Measurements from ENCODE around the gene YAF2. TPM values are rescaled to one million over a fixed set of nuclear protein-coding genes. Genes with fewer than 3 reads are reported as not detected.

YAF2 gene
- total RNA-seq, 3 donors from 2014 or later: 19.0 to 37.8 (median 22.2) TPM

- intact Hi-C loops (cut with DNase I, micrococcal nuclease): no loop called here
- no peaks in the 10 kb centered on the region for H3K36me3 ChIP-seq (ENCODE audit: low read depth)
- ATAC-seq (no peak), DNase-seq (no peak)
- H3K4me1 ChIP-seq (ENCODE audit: low read depth): no peaks in the 10 kb centered on the region
- no peaks in the 10 kb centered on the region for H3K9me3 ChIP-seq
- no peak for TF ChIP-seq CTCF (IDR thresholded peaks at IDR 0.05)
- no peak overlapping the region for H3K4me3 ChIP-seq
These were observed 28.7 kb upstream of the YAF2 start for GRCh38 chr12:42266579-42267230.

DNA sequence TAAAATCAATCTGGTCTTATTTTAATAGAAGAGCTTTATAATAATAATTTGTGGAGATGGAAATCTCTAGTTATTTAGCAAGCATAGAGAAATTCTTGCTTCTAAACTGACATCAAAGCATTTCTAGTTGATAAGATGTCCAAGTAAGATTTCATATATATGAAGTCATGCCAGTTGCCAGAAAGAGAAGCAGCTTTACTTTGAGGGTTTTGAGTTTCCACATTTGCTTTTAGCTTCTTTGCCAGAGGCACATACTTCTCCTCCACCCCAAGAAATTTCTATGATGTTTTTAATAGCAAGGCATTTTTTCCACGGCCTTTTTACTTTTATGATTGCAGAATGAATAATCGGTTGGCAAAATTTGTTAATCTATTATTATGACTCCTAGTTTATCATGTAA lies 24.2 kb upstream of the YAF2 start:
- intact Hi-C loops (cut with DNase I, micrococcal nuclease): no loop called here
- Histone ChIP-seq H3K4me3 (no peak overlapping the region), H3K4me1 (ENCODE audit: low read depth) (no peaks in the 10 kb centered on the region), H3K36me3 (ENCODE audit: low read depth) (no peaks in the 10 kb centered on the region), H3K9me3 (no peaks in the 10 kb centered on the region)
- ATAC-seq (no peak), DNase-seq (no peak)
- no peak for TF ChIP-seq CTCF (IDR thresholded peaks at IDR 0.05)

GRCh38 chr12:42261708-42262107 lies 23.7 kb upstream of the YAF2 start:
- no peak for ATAC-seq
- intact Hi-C loops (cut with DNase I, micrococcal nuclease): no loop called here
- TF ChIP-seq CTCF (IDR thresholded peaks at IDR 0.05): no peak

GRCh38 chr12:42260518-42260917 lies 22.5 kb upstream of the YAF2 start:
- no peak for TF ChIP-seq CTCF (IDR thresholded peaks at IDR 0.05)

More at GRCh38 chr12:42261708-42262107, 23.7 kb upstream of the YAF2 start:
- no peak overlapping the region for H3K4me3 ChIP-seq
- DNase-seq: no peak
- no peaks in the 10 kb centered on the region for H3K36me3 ChIP-seq (ENCODE audit: low read depth)
- no peaks in the 10 kb centered on the region for H3K9me3 ChIP-seq
- no peaks in the 10 kb centered on the region for H3K4me1 ChIP-seq (ENCODE audit: low read depth)

DNA sequence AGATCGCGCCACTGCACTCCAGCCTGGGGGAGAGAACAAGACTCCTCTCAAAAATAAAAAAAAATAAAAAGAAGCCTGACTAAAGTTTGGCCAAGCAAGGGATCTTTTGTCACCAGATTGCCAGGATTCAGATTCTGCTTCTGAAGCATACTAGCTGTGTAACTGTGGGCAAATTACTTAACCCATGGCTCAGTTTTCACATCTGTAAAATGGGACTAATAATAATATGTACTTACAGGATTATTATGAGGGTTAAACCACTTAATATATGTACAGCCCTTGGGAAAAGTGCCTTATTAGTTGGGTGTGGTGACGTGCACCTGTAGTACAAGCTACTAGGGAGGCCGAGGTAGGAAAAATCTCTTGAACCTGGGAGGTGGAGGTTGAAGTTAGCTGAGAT lies 21.7 kb upstream of the YAF2 start:
- no peak overlapping the region for H3K4me3 ChIP-seq
- no peaks in the 10 kb centered on the region for H3K4me1 ChIP-seq (ENCODE audit: low read depth)
- no peaks in the 10 kb centered on the region for H3K9me3 ChIP-seq
- no peaks in the 10 kb centered on the region for H3K36me3 ChIP-seq (ENCODE audit: low read depth)
- no peak for ATAC-seq
- intact Hi-C loops (cut with DNase I, micrococcal nuclease): no loop called here
- DNase-seq: no peak
- no peak for TF ChIP-seq CTCF (IDR thresholded peaks at IDR 0.05)

More at GRCh38 chr12:42260518-42260917, 22.5 kb upstream of the YAF2 start:
- no peaks in the 10 kb centered on the region for H3K9me3 ChIP-seq
- no peaks in the 10 kb centered on the region for H3K4me1 ChIP-seq (ENCODE audit: low read depth)
- H3K4me3 ChIP-seq: no peak overlapping the region
- no peaks in the 10 kb centered on the region for H3K36me3 ChIP-seq (ENCODE audit: low read depth)
- DNase-seq (no peak), ATAC-seq (no peak)
- intact Hi-C loops (cut with DNase I, micrococcal nuclease): no loop called here

GRCh38 chr12:42255866-42256261 lies 17.8 kb upstream of the YAF2 start:
- Histone ChIP-seq H3K36me3 (ENCODE audit: low read depth) (no peaks in the 10 kb centered on the region), H3K9me3 (no peaks in the 10 kb centered on the region), H3K4me1 (ENCODE audit: low read depth) (no peaks in the 10 kb centered on the region), H3K4me3 (no peak overlapping the region)
- ATAC-seq: no peak
- intact Hi-C loops (cut with DNase I, micrococcal nuclease): no loop called here
- TF ChIP-seq CTCF (IDR thresholded peaks at IDR 0.05): no peak
- no peak for DNase-seq
